CD4-positive, alpha-beta T cell treated with Interferon alpha-2 for 1 hour (primary cell): ENCODE results near the gene CERKL.

ENCODE experiments used
- DNase-seq, 2 donors: peaks; one replicate each; pipeline ENCODE4 v3.0.0-alpha.2; 2020 to 2022

CERKL gene

GRCh38 chr2:181499231-181499630, 157.7 kb downstream of the CERKL start:
- DNase-seq = no peak
